Stimulated activated CD4-positive, alpha-beta T cell treated with anti-CD3 and anti-CD28 coated beads, Interleukin-2, amount 100 ng/mL, for 4 hours (primary cell): Measurements from ENCODE around the gene FNDC3A.

Source experiments
- DNase-seq: peaks from one replicate; pipeline ENCODE4 v3.0.0-alpha.2; 2020; ENCODE audit warnings: low read depth

The FNDC3A gene, protein sequence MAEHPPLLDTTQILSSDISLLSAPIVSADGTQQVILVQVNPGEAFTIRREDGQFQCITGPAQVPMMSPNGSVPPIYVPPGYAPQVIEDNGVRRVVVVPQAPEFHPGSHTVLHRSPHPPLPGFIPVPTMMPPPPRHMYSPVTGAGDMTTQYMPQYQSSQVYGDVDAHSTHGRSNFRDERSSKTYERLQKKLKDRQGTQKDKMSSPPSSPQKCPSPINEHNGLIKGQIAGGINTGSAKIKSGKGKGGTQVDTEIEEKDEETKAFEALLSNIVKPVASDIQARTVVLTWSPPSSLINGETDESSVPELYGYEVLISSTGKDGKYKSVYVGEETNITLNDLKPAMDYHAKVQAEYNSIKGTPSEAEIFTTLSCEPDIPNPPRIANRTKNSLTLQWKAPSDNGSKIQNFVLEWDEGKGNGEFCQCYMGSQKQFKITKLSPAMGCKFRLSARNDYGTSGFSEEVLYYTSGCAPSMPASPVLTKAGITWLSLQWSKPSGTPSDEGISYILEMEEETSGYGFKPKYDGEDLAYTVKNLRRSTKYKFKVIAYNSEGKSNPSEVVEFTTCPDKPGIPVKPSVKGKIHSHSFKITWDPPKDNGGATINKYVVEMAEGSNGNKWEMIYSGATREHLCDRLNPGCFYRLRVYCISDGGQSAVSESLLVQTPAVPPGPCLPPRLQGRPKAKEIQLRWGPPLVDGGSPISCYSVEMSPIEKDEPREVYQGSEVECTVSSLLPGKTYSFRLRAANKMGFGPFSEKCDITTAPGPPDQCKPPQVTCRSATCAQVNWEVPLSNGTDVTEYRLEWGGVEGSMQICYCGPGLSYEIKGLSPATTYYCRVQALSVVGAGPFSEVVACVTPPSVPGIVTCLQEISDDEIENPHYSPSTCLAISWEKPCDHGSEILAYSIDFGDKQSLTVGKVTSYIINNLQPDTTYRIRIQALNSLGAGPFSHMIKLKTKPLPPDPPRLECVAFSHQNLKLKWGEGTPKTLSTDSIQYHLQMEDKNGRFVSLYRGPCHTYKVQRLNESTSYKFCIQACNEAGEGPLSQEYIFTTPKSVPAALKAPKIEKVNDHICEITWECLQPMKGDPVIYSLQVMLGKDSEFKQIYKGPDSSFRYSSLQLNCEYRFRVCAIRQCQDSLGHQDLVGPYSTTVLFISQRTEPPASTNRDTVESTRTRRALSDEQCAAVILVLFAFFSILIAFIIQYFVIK

DNA sequence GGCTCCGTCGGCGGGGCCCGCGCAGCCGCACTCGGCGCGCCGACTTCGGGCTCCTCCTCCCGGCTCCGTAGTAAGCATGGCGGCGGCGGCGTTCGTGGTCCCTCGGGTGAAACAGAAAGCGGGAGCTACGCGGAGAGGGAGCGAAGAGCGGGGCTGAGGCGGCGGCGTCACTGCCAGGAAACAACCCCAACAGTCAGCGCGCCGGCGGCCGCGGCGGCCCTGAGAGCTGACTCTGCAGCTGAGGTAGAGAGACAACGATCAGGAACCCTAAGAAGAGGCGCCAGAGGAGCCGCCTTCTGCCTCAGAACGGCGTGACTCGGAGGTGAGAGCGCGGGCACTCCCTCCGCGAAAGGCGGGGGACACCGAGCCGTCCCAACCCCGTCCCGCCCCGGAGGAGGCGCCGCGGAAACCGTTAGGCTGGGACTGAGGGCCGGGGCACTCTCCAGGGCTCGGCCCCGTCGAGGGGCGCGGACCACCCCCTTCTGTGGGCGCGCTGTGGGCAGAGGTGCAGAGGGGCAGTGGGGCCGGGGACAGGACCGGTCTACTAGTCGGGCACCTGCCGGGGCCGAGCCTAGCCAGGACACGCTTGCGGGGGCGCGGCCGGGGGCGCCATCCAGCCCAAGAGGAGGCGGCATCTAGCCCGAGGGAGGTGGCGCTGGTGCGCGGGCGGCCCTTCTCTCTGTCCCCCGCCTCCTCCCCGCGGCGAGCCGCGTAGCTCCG is at the start of gene FNDC3A:
Gene FNDC3A, plus strand, starts transcription at position 57 of the 720 bp plus-strand sequence. CDS start 30,279 bp downstream, outside the sequence.
- peak; percentile 82 for DNase-seq

DNA sequence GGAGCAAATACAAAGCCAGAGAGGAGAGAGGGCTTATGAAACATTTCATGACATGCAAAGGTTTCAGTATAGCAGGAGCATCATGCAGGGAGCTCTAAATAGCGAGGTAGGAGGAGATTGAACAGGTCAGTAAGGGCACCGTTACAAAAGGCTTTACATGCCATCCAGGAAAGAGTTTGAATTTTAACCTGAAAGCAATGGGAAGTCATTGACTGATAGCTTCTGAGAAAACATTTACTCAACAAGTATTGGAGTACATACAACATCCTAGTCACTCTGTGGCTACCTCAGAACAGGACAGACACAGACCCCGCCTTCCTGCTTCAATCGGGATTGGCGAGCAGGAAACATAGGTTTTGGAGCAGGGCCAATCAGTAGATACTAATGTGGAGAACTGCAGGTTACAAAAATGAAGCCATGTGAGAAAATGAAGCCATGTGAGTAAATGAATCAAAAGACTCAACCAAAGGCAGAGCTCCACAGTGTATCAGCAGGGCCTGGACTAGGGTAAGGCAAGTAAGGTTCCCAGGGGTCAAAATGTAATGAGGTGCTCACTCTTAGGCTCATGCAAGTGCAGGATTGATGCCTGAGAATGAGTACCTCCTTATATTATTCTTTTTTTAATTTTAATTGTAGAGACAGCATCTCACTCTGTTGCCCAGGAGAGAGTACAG is 46.8 kb upstream of the FNDC3A start:
- DNase-seq, result no peak

DNA sequence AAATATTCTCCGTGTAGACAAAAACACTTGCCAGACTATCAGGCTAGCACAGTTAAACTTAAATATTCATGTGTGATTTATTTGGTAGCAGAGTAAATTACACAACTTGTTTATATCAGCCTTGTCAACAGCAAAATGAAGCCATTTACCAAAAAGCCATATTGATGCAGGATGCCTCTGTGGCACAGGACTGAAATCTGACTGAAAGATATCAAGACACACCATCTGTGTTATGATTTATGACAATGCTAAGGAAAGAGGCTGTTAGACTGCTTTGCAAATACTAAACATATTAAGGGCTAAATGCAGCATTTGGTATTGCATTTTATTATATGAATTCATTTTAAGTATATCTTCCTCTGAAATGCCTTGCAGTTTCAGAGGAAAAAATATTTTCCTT is 44.8 kb upstream of the FNDC3A start:
- no peak for DNase-seq

DNA sequence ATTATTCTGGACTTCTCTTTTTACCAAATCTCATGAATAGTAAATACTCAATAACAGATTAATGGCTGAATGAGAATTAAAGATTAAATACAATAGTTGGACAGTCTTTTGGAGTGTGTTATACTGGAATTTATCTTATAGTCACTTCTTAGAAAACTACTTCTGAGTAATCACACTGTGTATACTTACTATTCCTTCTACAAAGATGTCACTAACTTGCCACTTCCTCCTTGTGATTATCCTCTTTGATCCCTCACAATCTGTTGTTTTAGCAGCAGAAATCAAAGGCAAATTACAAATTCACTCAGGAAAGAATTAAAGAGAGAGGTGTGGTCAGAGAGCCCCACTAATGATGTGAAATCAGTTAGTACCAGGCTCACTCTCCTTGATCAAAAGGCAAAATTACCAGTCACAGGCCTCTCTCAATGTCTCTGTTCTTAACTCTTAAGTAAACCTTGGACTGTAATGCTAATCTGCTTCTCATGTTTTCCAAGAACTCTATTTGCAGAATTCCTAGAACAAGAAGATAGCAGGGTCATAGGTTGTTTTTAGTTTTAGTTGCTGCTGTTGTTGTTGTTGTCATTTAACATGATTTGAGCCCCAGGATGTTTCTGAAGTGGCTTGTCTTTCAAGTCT is 37.3 kb upstream of the FNDC3A start:
- no peak for DNase-seq

DNA sequence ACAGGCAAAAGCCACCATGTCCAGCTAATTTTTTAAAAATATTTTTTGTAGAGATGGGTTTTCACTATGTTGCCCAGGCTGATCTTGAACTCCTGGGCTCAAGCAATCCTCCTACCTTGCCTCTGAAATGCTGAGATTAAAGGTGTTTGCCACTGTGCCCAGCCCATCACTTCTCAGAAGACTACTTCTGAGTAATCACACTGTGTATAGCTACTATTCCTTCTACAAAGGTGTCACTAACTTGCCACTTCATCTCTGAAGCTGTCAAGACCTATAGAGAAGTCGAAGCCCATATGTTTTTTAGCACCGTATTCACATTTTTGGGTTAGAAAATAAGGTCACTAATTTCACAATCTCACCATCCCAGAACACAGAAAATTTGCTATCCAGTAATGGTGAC is 36.0 kb upstream of the FNDC3A start:
- DNase-seq, result no peak

DNA sequence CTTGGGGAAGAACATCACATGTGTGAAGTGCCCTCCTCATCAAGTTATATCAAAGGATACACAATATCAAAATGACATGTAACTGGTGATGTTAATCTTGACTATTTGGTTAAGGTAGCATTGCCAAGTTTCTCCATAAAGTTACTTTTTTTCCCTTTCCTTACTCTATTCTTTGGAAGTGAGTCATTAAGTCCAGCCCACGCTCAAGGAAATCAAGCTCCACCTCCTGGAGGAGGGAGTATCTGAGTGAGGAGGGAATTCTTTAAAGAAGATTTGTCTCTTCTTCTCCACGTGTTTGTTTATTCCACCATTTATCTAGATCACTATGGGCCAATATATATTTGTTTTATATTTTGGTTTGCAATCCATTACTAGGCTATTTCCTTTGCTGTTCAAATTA is 33.6 kb upstream of the FNDC3A start:
- no peak for DNase-seq

DNA sequence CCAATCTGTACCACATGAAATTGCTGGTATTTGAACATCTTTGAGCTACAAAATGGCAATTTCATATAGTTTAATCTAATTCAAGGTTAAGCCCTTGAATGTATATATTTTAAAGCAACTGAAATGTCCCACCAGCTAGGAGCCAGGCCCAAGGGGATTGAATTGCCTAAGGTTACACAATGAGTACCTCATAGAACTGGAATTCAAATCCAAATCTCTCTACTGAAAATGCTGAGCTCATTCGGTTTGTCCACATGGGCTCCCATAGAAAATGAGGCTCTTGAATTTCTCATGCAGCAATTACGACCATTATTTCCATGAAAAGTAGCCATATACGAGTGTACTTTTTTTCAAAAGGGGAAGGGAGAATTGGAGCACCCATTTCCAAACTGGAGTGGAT is 31.5 kb upstream of the FNDC3A start:
- DNase-seq, result no peak

DNA sequence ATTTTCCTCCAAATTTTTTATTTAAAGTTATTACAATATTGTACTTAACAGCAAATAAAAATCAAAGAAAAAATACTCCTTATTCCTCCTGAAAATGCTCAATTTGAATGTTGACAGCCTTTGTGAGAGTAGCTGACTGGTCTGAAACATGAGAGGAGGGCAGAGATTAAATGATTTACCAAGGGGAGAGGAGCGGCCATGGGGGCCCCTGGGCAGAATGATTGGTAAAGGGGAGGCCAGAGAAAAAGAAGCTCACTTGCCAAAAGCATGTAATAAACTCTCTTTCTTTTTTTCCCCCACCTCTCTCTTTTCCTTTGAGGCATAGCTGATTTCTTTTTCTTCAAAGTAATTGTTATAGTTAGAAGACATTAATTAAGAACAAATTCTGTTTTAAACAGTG is 30.1 kb upstream of the FNDC3A start:
- DNase-seq, result no peak

DNA sequence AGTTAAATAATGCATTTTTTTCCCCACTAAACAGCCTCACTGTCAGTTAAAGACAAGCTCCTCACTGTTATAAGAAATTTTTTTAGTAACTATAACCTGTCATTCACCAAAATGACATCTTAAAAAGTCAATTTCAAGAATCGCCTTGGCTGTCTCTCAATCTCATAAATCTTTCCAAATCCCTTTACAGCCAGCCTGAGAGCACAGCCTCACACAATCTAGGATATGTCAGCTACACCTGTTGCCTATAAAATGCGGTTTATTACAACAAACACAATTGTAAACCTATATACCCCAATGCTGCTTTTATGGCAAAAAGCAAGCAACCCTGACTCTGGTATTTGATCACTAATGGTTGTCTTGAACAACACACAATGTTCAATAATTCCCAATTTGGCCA is 29.5 kb upstream of the FNDC3A start:
- DNase-seq, result no peak

DNA sequence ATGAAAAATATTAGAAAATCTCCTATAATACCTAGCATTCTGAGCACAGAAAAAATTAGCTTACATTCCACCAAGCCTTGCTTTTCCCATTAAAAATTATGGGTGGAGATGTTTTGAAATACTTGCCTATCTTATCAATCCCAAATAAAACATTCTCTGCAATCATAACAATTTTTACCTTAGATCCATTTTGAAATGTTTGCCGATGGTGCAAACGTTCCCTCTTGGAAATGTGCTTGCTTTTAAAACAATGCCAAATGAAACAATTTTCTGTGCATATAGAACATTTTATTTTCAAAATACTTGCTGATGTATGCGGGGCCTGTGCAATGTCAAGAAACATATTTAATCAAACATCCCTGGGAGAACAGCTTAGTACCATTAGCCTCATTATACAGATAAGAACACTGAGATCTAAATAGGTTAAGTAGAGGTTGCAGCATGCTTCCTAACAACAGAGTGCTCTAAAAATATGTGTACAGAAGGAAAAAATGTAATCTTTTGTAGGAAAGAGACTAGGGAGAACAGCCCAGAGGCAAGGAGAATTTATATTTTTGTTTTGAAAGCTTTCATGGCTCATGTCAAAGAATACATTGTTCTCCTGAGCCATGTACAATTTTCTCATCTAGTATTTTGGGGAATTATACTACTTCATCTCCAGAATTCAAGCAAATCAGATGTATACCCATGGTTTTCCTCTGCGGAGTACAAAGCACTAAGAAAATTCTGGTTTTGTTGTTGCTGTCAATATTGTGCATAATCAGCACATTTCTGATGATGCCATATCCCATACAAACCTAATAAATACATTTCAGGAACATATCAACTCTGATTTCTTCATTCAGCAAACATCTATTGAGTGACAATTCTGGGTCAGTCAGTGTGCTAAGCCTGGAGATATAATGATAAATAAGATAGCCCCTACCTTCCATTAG is 25.9 kb upstream of the FNDC3A start:
- DNase-seq, result no peak

DNA sequence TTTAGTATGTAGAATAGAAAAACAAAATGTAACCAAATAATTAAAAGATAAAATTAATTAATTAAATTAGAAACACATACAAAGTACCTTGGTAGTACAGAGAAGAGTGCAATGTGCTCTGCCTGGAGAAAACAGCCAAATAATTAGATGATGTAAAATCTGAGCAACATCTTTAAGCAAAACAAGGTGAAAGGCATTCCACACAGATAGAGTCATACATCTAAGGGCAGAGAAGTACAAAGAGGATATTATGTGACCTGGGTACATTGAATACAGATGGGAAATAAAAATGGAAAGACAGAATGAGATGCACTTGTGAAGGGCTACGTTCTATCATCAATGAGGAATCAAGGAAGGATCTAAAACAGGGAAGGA is 25.2 kb upstream of the FNDC3A start:
- no peak for DNase-seq

DNA sequence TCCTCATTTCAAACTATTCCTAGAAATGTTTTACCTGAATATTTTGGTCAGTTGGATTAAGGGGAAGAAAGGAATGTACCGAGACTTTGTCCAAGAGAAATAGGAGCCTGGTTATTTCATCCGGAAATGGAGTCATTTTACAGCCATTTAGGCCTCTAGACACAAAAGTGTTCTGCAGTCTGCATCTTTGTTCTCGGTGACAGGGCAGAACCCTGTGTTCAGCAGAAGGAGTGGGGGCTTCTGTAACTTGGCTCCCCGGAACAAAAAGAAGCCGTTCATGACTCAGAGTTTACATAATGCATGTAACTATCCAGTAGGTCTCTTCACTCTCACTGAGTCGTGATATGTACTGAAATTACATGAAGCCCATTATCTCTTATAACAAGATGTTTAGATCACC is 21.6 kb upstream of the FNDC3A start:
- no peak for DNase-seq

DNA sequence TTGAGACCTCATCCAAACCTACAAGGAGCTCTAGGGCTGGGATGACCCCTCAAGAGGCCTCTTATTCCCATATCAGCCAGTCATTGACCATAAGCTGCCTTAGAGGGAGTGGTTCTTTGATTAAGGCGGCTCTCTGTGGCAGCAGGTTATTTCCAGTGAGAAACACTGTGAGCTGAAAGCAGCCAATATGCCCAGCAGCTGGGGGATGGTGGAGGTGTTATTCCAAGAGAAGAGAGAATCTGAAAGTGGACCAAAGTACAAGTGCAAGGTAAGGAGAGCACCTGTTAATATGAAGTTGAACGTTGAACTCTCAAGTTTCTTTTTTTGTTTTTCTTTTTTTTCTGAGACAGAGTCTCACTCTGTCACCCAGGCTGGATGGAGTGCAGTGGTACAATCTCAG is 20.2 kb upstream of the FNDC3A start:
- no peak for DNase-seq

DNA sequence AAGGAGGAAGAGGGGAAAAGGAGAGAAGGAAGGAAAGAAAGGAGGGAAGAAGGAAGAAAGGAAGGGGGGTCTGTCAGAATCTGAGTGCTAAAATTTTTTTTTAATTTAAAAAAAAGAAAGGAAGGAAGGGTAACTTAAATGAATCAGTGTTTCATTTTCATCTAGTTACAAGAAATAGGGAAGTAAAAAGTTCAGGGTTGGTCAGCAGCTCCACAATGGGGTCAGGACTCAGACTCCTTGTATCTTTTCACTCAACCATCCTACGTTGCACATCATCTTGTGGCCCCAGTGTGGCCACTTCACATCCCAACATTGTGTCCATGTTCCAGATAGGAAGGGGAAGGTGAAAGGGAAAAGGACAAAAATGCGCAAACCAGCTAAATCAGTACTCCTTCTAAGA is 14.3 kb upstream of the FNDC3A start:
- no peak for DNase-seq

DNA sequence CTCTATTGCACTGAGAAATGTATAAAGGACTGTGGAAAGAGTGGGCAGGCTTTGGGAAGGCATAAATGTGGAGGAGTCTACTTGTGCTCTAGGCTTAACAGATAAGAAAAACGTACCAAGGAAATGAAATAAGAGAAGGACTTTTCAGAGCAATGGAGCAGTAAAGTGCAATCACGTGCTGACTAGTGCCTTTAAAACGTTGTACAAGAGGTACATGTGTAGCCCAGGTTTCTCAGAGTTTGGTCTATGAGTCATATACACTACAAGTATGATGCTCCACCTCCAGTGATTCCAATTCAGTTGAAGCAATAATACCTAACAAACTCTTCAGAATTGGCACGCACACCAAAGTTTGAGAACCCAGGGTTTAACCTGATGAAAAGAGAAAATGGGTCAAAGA is 13.4 kb upstream of the FNDC3A start:
- DNase-seq, result no peak

DNA sequence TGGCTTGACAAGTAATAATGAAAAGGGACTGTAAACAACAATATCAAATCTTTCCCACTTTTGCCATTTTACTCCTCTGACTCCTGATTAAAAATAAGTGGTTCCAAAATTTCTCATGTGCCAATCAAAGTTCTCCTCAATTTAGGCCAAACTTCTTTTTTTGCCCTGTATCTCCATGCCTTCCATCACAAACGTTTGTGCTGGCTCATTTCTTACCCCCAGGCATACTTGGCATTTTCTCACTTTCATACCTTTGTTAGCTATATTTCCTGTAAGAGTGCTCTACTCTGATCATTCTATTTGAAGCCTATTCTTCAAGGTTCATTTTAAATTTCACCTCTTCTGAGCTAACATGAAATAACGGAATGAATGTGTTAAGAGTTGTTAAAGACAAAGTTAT is 10.0 kb upstream of the FNDC3A start:
- DNase-seq, result no peak

DNA sequence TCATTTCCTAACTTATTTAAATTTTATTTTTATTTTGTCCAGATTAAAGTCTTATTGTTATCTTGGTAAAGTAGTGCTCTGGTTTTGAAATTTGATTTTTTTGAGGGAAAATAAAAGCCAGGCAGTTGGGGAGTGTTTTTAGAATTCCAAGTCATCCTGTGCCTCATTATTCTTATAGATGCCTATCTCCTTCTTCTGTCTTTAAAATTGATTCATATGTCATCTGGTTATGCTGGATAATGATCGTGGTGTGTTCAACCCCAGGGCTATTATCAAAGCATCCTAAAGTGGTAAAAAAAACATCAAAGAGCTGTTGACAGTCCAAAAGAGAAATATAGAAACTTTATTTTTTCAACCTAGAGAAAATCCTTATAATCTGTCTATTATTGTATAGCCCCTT is 6.0 kb upstream of the FNDC3A start:
- DNase-seq, result no peak

DNA sequence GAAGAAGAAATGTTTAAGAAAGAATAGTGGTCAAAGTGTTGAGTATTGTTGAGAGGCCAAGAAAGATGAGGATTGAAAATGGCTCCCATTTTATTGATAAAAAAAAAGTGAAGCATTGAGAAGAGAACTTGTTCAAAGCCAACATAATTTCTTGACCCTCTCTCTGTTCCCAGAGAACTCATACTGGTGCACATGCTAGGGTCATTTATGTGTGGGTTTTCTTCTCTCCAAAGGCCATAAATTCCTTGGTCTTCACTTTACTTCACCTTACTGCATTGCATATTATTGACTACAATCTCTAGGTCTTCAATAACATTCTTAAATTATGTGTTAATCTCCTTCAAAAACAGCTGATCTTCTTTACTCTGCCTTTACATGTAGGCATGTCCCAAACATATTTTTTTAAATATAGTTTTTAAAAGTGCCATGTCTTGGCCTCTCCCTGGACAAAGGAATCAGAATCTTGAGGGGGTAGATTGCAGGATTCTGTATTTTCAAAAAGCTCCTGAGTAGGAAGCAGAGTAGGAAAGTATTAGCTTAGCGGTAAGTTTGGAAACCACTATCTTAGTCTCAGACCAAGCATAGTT is 1.8 kb upstream of the FNDC3A start:
- DNase-seq, result no peak

DNA sequence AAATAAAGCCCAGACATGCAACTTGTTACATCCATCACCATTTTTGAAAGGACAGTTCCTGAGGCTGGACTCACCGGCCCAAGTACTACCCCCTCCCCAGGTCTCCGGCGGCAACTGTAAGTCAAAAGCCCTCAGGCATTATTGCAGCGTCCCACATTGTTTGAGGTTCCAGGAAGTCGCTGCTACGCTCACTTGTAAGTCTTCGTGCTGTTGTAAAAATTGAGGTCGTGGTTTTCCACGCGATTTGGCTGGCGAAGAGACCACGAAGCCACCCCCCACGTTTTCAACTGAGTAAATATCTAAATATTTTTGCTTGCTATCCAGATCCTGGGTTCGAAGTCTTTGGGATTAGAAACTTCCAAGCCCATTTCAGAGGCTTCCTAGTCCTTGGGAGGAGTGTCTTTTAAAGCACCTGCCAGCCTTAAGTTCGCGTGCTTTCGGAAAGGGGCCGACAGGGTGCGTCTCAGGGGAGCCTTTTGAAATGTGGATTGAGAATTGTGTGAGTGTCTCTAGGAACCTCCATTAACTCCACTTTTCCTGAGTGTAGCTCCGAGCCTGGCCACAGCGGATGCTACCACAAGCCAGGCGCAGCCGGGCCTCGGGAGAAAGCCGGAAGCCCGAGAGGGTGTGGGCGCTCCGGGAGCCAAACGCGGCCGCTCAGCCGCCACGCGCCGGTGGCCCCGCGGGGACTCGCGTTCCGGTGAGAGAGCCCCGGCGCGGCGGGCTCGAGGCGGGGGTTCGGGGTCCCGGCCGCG is 434 bp upstream of the FNDC3A start:
- DNase-seq, result peak; percentile 47
